ENCODE measurements around the gene FGF12.

DNA sequence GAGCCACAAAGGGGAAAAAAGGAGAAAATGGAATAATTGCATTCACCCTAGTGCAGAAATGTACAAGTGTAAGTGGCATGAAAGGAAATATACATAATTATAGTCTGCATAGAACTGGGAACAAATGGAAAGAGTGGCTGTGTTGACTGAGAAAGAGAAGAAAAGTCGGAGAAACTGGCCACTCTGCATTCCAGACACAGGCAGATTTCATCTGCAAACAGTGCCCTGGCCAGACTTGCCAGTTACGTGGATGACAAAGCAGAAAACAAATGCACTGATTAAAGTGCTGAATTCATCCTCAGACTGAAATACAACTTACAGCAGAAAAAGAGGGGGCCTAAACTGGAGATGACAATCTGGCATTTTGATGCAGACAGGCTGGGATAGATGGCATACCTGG is 129.8 kb downstream of the FGF12 start:
- no peak for TF ChIP-seq POLR2A (IDR thresholded peaks at IDR 0.05)
- TF ChIP-seq, protein P1, sequence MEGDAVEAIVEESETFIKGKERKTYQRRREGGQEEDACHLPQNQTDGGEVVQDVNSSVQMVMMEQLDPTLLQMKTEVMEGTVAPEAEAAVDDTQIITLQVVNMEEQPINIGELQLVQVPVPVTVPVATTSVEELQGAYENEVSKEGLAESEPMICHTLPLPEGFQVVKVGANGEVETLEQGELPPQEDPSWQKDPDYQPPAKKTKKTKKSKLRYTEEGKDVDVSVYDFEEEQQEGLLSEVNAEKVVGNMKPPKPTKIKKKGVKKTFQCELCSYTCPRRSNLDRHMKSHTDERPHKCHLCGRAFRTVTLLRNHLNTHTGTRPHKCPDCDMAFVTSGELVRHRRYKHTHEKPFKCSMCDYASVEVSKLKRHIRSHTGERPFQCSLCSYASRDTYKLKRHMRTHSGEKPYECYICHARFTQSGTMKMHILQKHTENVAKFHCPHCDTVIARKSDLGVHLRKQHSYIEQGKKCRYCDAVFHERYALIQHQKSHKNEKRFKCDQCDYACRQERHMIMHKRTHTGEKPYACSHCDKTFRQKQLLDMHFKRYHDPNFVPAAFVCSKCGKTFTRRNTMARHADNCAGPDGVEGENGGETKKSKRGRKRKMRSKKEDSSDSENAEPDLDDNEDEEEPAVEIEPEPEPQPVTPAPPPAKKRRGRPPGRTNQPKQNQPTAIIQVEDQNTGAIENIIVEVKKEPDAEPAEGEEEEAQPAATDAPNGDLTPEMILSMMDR (IDR thresholded peaks at IDR 0.05) = no peak
